Muscle of arm (tissue), 14 donors: Measurements from ENCODE around the gene SH2B3. TPM values are rescaled to one million over a fixed set of nuclear protein-coding genes. Genes with fewer than 3 reads are reported as not detected.
"Not testable (repeated sequence)": the region's sequence is repeated elsewhere in the genome, so short reads cannot be mapped to it uniquely, and the experiment has no call there.

Experiments used
- DNase-seq: peaks from one replicate; pipeline ENCODE4 v3.0.0-alpha.2; 2013
- long read RNA-seq, 11 donors: transcript quantifications; one replicate each; lab custom pipeline, GENCODE V29; 2026
- polyA plus RNA-seq, 12 donors: library from polyadenylated mRNA; unstranded; fragments of 120-200 nt; gene quantifications; one replicate each; pipeline ENCODE4 v1.2.1, GENCODE V29; 2013; ENCODE audit not compliant: insufficient read length in 12 of 12

SH2B3 gene
- 10 to 100 TPM in 11 of 12 donors, not detected in 1; 13.5 to 20.7 (median 15.7) TPM for polyA plus RNA-seq
- long read RNA-seq, donor 1, full-length matches to known transcripts = 1 of 1 reads
- long read RNA-seq, donor 1, partial matches to known transcripts = 0 of 1 reads
- long read RNA-seq, donor 1, other reads (novel, unspliced or antisense) = 0 of 1 reads
- long read RNA-seq, donor 2, partial matches to known transcripts = 33 of 33 reads
- long read RNA-seq, donor 2, other reads (novel, unspliced or antisense) = 0 of 33 reads
- long read RNA-seq, donor 3 = 0 reads
- long read RNA-seq, donor 4 = 0 reads
- long read RNA-seq, donor 5 = 0 reads
- long read RNA-seq, donor 6 = 0 reads
- long read RNA-seq, donor 7, full-length matches to known transcripts = 1 of 1 reads
- long read RNA-seq, donor 7, partial matches to known transcripts = 0 of 1 reads
- long read RNA-seq, donor 7, other reads (novel, unspliced or antisense) = 0 of 1 reads
- long read RNA-seq, donor 8, full-length matches to known transcripts = 4 of 9 reads
- long read RNA-seq, donor 8, partial matches to known transcripts = 5 of 9 reads
- long read RNA-seq, donor 8, other reads (novel, unspliced or antisense) = 0 of 9 reads
- long read RNA-seq, donor 9, full-length matches to known transcripts = 1 of 1 reads
- long read RNA-seq, donor 9, partial matches to known transcripts = 0 of 1 reads
- long read RNA-seq, donor 9, other reads (novel, unspliced or antisense) = 0 of 1 reads
- long read RNA-seq, donor 10, full-length matches to known transcripts = 3 of 21 reads
- long read RNA-seq, donor 10, partial matches to known transcripts = 18 of 21 reads
- long read RNA-seq, donor 10, other reads (novel, unspliced or antisense) = 0 of 21 reads
- long read RNA-seq, donor 11, full-length matches to known transcripts = 1 of 1 reads
- long read RNA-seq, donor 11, partial matches to known transcripts = 0 of 1 reads
- long read RNA-seq, donor 11, other reads (novel, unspliced or antisense) = 0 of 1 reads

DNA sequence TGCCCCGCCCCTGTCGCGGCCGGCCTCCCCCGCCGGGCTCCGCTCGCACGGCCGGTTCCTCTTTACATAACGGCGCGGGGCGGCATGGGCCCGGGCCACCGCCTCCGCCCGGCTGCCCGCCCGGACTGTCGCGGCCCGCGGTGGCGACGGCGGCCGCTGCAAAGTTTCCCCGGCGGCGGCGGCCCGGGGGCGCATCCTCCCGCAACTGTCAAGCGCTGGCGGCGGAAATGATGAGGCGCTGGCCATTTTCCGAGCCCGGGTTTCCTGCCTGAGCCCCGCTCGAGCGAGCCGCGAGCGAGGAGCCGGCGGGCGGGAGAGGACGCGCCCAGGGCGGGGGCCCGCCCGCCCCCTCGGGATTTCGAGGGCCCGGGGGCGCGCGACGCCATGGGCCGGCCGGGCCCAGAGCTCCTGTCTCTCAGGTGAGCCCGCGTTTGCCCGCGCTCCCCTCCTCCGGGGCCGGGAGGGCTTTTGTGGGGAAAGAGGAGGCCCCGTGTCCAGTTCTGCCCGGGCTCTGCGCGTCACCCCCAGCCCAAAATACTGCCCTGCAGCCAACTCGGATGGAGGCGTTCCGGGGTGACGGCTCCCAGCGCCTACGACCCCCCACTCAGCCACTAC, at the start of gene SH2B3:
Gene SH2B3, plus strand, starts transcription at position 65 of the 615 bp plus-strand sequence. CDS start 12,223 bp downstream, outside the sequence.
- no peak for DNase-seq

DNA sequence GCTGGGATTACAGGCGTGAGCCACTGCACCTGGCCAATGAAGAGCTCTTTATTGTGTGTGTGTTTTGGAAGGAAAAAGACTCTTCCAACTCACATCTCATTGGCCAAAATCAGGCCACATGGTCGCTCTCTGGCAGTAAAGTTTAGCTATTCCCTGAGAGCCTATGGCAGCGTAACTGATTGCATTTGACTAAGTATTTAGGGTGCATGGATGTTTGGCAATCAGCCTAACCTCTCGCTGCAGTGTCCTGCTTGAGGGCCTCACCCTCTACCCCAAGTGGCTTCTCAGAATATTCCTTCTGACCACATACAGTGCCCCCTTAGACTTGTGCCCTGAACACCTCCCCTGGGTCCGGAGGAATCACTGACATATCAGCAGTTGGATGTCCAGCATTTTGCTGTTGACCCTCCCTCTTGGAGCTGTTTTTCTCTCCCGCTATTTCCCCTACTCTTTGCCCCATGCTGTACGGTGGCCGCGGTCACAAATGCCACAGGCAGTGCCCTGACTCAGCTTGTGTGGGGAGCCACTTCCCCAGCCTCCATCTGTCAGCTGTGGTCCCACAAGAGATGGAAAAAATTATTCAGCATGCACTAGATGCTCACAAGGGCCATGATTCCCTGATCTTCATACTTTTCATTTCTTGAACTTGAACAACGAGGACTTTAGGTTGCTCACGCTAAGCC, 46.4 kb upstream of the SH2B3 start:
- DNase-seq = no peak

DNA sequence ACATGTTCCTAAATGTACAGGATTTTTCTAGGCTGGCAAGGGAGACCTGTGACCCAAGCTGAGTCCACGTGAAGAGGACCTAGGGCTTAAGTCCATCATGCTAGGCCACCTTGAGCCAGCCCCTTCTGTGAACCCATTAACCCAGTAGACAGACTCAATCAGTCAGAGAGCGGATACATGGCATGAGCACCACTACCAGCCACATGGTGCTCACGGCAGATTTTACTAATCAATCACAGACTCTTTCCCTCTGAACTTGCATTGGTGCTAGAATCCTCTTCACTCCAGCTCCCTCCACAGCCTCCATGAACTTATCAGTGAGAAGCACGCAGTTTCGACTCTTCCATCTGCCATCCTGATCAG, 45.8 kb upstream of the SH2B3 start:
- no peak for DNase-seq

DNA sequence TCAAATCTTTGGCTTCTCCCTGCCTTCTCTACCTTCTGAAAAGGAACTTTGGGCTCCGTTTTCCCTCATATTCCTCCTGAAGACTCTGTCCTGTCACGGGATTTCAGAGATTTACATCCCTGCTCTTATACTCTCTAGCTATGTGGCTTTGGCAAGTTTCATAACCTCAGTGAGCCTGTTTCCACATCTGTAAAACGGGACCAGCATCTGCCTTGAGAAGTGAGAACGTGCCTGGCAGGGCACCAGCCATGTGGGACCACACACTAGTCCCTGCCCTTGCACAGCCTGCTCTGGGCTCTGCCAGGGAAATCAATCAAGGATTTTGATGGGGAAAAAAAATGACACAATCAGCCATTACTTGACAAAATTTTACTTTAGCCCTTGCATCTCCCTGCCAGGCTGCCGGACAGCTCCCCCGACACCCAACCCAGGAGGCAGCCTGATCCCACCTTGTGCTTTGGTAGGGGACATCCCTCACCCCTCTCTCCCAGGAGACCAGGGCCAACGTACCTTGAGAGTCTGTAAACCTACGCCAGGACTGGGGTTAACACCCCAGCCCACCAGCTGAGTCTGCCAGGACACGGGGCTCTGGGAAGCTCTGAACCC, 45.3 kb upstream of the SH2B3 start:
- DNase-seq = no peak

DNA sequence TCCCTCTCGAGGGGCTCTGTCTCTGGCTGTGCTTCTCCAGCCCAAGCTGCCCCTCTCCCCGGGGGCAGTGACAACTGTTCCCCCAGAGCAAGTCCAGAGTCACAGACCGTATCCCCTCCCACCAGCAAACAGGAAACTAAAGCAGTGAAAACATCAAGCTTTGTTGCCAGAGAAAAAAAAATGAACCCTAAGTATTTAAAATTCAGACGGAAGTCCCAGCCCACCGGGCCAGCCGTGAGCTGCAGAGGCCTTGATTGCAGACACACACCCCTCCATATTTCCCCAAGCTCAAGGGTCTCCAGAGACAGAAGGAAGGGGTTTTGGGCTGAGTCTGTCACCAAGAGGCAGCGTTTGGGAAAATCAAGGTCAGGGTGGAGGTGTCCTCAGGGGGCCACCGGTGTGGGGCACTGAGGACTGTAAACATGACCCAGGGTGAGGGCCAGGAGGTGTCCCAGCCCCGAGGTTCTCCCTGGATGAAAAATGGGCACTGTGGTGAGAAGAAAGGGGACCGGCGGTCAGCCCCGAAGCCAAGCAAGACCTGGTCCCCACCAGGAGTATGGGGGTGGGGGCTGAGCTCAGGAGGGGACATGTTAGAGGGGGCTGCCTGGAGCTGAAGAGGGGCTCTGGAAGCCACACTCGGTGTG, 44.5 kb upstream of the SH2B3 start:
- no peak for DNase-seq

DNA sequence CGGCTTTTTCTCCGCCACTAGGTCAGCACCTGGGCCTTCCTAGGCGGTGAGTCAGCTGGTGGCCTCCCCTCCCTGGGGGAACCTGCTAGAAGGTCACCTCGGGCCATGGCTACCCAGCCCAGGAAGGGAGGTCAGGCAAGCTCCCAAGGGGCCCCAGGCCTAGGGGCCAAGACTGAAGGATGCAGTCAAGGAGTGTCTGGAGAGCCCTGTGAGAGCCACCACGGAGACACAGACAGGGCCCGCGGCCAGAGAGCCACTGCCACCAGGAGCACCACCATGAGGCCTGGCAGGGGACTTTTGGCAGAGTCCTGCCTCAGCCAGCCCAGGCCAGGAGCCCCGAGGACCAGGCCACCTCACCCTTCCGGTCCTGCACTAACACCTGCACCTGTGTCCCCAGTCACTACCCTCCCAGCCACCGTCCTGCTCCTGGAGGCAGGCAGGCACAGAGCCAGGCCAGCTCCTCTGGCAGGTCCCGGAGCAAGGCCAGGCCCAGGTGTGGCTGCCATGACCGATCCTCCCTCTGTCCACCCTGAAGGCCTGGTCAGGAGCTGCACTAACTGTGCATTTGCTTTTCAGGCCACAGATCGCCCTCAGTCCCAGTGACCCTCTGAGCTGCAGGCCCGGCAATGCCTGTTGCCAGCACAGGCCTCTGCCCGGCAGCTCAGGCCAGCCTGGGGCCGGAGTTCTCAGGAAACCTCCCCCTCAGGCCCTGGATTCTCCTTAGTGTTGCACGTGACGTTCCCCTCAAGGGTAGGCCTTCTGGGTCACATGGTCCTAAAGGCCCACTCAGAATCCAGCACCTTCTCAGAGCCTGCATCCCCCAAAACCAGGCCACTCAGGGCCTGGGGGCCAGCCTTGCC, 43.8 kb upstream of the SH2B3 start:
- DNase-seq = no peak

DNA sequence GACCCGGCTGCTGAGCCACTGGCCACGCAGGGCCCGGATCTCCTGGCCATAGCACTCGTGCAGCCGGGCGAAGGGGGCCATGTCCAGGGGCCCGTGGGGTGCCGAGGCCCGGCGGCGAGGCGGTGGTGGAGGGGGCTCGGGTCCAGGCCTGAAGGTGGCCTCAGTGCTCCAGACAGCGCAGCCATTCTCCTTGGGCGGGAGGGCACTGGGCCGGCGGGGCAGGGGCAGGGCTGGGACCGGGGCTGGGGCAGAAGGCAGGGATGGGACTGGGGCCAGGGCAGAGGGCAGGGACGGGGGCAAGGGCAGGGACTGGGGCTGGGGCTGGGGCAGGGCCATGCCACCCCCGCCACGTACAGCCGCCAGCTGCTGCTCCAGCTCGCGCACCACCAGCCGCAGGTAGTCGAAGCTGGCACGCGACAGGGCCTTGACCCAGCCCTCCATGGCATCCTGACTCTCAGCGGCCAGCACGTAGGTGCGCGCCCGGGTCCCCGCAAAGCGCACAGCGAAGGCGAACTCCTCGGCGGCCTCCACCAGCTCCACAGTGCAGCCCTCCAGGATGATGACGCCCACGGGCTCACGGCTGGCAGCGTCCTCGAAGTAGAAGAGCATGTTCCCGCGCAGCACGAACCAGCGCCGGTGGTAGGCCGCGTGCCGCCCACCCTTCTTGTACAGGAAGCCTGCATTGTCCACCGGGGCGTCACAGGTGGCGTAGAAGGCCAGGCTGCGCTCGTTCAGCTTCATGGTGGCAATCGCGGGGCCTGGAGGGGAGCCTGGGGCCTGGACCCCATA, 42.8 kb upstream of the SH2B3 start:
- DNase-seq = no peak

DNA sequence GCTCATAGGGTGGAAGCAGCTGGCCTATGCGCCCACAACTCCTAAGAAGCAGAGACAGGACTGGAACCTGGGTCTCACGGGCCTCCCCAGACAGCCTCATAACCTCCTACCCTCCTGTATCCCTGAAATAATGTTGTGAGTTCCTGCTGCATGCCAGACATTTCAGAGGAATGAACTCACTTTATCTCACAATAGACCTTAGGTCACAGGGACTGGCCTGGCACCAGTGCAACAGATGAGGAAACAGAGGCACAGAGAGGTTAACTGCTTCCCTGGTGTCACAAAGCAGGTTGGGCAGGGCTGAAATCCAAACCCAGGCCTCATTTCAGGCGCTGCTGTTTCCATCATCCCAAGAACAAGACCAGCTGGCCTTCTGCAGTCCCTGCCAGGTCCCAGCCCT, 42.1 kb upstream of the SH2B3 start:
- DNase-seq = no peak

DNA sequence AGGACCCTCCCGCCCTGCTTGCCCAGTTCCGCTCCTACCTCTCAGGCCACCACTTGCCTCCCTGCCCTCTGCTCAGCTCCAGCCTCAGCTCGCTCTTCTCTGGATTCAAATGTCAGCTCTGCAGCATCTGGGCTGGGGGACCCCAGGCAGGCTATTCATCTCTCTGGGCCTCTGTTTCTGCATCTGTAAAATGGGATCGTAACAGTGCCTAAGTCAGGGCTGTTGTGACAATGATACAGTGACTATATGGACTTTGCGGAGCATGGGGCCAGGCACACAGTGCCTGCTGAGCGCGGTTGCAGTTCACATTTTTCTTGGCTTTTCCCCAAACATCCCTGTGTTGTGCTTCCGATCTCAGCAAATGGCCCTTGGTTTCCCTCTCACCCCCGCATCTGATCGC, 39.6 kb upstream of the SH2B3 start:
- no peak for DNase-seq

DNA sequence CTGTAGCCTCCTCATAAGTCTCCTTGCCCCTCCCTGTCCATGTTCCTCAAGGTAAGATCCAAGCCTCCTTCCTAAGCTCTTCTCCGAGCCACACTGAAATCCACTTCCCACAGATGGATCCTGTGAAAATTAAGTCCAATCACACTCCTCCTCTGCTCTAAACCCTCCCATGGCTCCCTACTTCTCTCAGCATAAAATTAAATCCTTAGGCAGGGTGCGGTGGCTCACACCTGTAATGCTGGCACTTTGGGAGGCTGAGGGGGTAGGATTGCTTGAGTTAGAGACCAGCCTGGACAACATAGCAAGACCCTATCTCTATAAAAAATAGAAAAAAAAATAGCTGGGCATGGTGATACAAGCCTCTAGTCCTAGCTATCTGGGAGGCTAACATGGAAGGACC, 39.1 kb upstream of the SH2B3 start:
- no peak for DNase-seq

DNA sequence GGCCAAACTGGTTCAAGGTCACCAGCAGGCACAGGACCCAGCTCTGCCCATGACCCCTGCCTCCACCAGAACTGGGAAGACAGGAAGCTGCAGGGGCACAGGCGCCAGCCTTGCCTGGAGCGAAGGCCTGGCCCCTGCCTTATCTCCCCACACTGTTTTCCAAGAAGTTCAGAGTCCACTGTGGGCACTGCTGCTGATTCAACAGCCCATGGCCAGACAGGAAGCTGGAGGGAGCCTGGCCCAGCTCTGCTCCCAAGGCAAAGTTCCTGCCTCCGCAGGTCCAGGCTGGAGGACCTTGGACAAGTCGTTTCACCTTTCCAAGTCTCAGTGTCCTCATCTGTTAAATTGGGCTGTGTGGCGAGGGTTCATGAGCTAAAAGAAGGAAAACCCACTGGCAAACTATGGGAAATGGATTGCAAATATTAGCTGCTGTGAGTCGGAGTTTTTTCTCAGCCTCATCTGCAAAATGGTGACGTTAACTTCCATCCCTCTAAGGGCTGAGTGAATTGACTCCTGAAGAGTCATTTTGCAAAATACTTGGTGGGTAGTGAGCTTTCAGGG, 38.0 kb upstream of the SH2B3 start:
- no peak for DNase-seq

DNA sequence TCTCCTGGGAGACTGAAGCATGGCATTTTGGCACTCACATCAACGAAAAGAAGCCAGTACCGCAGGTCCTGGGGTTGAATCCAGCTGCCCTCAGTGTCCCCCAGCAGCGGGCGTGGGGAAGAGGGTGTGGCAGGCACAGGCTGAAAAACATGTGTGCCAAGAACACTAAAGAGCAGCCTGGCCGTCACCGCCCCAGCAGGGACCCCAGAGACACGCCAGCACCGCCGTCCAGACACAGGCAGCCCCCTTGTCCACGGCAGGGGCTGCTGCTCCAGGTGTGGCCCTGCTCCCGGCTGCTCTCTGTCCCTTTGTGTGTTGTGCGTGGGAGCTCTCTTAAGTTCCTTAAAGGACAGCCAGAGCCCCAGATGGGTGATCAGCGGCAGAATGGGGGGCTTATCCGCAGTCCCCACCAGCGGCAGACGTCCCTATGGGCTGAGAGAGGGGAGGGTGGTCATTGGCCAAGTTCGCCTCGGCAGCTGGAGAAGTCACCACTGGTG, 37.4 kb upstream of the SH2B3 start:
- DNase-seq = no peak

DNA sequence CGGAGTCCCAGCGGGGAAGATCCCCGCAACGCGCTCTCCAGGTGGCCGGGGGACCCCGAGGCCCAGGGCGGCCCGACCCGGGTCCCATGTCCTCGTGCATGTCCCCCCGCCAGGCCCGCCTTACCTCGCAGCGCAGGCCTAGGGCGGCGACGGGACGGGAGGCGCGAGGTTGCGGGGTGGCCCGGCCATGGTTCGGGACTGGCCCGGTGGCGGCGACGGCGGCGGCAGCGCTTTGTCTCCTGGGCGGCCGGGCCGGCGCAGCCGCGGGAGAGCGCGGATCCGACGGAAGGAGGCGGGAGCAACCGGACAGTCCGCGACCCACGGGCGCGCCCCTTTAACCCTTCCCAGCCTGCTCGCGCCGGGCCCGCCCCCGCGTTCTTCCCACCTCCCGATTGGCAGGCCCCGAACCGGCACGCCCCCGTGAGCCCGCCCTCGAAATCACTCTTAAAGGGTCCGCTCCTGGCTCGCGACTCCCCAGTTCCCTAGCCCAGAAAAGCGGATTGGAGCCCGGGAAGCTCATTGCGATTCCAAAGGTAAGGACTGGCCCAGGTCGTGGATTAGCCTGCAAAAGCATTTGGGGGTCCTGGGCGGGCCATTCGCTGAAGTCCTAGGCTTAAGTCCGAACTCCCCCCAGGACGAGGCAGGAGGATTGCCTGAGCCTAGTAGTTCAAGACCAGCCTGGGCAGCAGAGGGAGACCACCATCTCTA, 36.8 kb upstream of the SH2B3 start, which contains the start of gene PHETA1:
Gene PHETA1, minus strand, starts transcription at position 308 of the 708 bp plus-strand sequence. CDS start 5,668 bp downstream, outside the sequence.
- peak; percentile 90 for DNase-seq

DNA sequence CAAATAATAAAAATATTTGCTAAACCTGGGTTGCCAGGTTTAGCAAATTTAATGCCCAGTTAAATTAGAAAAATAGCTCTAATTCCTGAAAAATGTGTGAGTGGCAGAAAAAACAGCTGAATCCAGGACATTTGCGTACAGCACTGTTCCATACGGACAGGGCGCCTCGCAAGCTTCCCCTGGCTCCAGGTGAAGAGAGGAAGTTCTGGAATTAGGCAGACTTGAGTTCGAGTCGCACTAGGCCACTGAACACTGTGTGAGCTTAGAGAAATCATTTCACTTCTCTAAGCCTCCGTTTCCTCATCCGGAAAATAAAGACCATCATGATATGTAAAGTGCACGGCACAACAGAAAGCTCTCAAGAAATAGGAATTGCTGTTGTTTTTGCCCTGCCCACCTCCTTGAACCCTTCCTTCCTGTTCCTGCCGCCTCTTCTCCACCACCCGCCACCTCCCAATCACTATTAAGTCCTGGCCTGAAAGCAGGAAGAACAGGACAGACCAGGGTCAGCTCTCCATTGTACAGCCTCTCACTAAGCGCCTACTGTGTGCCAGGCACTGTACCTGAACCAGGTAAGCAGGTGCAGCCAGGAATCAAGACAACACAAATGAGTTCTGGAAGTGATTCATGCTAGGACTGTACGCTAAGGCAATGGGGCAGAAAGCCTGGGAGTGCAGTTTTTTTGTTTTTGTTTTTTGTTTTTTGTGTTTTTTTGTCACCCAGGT, 36.1 kb upstream of the SH2B3 start:
- no peak for DNase-seq

DNA sequence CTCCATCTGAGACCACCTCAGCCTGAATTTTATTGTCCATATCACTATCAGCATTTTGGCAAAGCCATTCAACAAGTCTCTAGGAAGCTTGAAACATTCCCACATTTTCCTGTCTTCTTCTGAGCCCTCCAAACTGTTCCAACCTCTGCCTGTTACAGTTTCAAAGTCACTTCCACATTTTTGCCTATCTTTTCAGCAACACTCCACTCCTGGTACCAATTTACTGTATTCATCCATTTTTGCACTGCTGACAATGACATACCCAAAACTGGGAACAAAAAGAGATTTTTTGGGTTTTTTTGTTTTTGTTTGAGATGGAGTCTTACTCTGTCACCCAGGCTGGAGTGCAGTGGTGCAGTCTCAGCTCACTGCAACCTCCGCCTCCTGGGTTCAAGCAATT, 32.5 kb upstream of the SH2B3 start:
- DNase-seq = not testable (repeated sequence)

DNA sequence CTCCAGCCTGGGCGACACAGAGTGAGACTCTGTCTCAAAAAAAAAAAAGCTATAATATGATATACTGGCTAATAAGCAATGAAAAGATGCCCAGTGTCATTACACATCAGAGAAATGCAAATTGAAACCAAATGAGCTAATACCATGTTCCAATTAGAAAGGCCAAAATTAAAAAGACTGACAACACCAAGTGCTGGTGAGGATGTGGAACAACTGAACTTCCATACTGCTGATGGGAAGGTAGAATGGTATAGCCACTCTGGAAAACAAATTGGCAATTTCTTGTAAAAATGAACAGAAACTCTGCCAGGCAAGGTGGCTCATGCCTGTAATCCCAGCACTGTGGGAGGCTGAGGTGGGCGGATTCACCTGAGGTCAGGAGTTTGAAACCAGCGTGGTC, 28.3 kb upstream of the SH2B3 start:
- DNase-seq = no peak
